HG02943 (cell line): Measurements from ENCODE around the gene GMPR.

Experiments used
- ATAC-seq: cut with Tn5 transposase; IDR thresholded peaks from one replicate; pipeline ENCODE4 v1.9.1; 2021; ENCODE audit warnings: mild to moderate bottlenecking, low read depth, moderate library complexity; ENCODE audit not compliant: unreplicated experiment

Gene GMPR

GRCh38 chr6:16322666-16323312, 84.4 kb downstream of the GMPR start:
- peak; percentile 82 for ATAC-seq

- no peak for ATAC-seq
Measured at GRCh38 chr6:16324184-16324583, 85.8 kb downstream of the GMPR start.

- no peak for ATAC-seq
Measured at GRCh38 chr6:16324606-16325225, 86.3 kb downstream of the GMPR start.

- no peak for ATAC-seq
Measured at GRCh38 chr6:16326531-16326930, 88.1 kb downstream of the GMPR start.

GRCh38 chr6:16326971-16327776, 88.8 kb downstream of the GMPR start:
- ATAC-seq: no peak

GRCh38 chr6:16327777-16328325, 89.5 kb downstream of the GMPR start:
- ATAC-seq: no peak

- no peak for ATAC-seq
Measured at GRCh38 chr6:16329233-16329632, 90.8 kb downstream of the GMPR start.

GRCh38 chr6:16331384-16332174, 93.2 kb downstream of the GMPR start:
- ATAC-seq: no peak

GRCh38 chr6:16332175-16332542, 93.8 kb downstream of the GMPR start:
- ATAC-seq: peak; percentile 72

GRCh38 chr6:16333580-16333979, 95.2 kb downstream of the GMPR start:
- ATAC-seq: no peak

GRCh38 chr6:16334671-16335070, 96.3 kb downstream of the GMPR start:
- no peak for ATAC-seq

GRCh38 chr6:16335176-16335575, 96.8 kb downstream of the GMPR start:
- no peak for ATAC-seq

- no peak for ATAC-seq
Measured at GRCh38 chr6:16336056-16336818, 97.8 kb downstream of the GMPR start.

- ATAC-seq: no peak
Measured at GRCh38 chr6:16336911-16337294, 98.5 kb downstream of the GMPR start.

GRCh38 chr6:16337295-16337975, 99.0 kb downstream of the GMPR start:
- ATAC-seq: no peak

- ATAC-seq: no peak
Measured at GRCh38 chr6:16338577-16339264, 100.3 kb downstream of the GMPR start.

GRCh38 chr6:16339265-16339587, 100.8 kb downstream of the GMPR start:
- ATAC-seq: no peak

GRCh38 chr6:16343593-16343992, 105.2 kb downstream of the GMPR start:
- no peak for ATAC-seq

- no peak for ATAC-seq
Measured at GRCh38 chr6:16344756-16345155, 106.4 kb downstream of the GMPR start.
